Measurements from ENCODE around the gene EGFR. TPM values are rescaled to one million over a fixed set of nuclear protein-coding genes. Genes with fewer than 3 reads are reported as not detected.

EGFR gene
- 16.3 to 19.4 TPM (median 18.6 TPM) in 3 replicates for total RNA-seq

- Mint-ChIP-seq H3K36me3 (no peaks in the 10 kb centered on the region), H3K4me1 (no peaks in the 10 kb centered on the region), H3K27me3 (ENCODE audit: low read depth) (peaks cover 53% of the 10 kb centered on the region), H3K27ac (no peak within 1 kb of the TSS), H3K9me3 (peaks cover 3% of the 10 kb centered on the region), H3K4me3 (peak within 1 kb of the TSS; percentile 73)
- no peak for TF ChIP-seq CTCF (IDR thresholded peaks at IDR 0.05; ENCODE audit: unreplicated experiment)
- DNase-seq (ENCODE audit: low spot score in 2 of 2, unreplicated experiment in 2 of 2) = peak; percentile 42 to 68
These were observed at the start of gene EGFR for GRCh38 chr7:55018361-55019190. EGFR (plus strand) TSS chr7:55019017; CDS start chr7:55019278, 261 bp downstream.

- Mint-ChIP-seq H3K9me3 (peaks cover 13% of the 10 kb centered on the region), H3K27me3 (ENCODE audit: low read depth) (peaks cover 4% of the 10 kb centered on the region), H3K4me1 (peaks cover 5% of the 10 kb centered on the region), H3K4me3 (no peak overlapping the region), H3K36me3 (peaks cover 2% of the 10 kb centered on the region), H3K27ac (no peak overlapping the region)
- TF ChIP-seq CTCF (IDR thresholded peaks at IDR 0.05; ENCODE audit: unreplicated experiment) = no peak
- no peak for DNase-seq (ENCODE audit: low spot score in 2 of 2, unreplicated experiment in 2 of 2)
These were observed 49.4 kb upstream of the EGFR start for GRCh38 chr7:54969208-54969967.

GRCh38 chr7:54972733-54973294 lies 46.0 kb upstream of the EGFR start:
- H3K4me3 Mint-ChIP-seq = no peak overlapping the region
- DNase-seq (ENCODE audit: low spot score in 2 of 2, unreplicated experiment in 2 of 2) = no peak
- peaks cover 13% of the 10 kb centered on the region for H3K9me3 Mint-ChIP-seq
- H3K27ac Mint-ChIP-seq = no peak overlapping the region
- peaks cover 4% of the 10 kb centered on the region for H3K27me3 Mint-ChIP-seq (ENCODE audit: low read depth)
- no peaks in the 10 kb centered on the region for H3K4me1 Mint-ChIP-seq
- TF ChIP-seq CTCF (IDR thresholded peaks at IDR 0.05; ENCODE audit: unreplicated experiment) = no peak
- H3K36me3 Mint-ChIP-seq = peaks cover 2% of the 10 kb centered on the region

GRCh38 chr7:54978364-54979116 lies 40.3 kb upstream of the EGFR start:
- Mint-ChIP-seq H3K27me3 (ENCODE audit: low read depth) (no peaks in the 10 kb centered on the region), H3K4me1 (no peaks in the 10 kb centered on the region), H3K36me3 (no peaks in the 10 kb centered on the region), H3K9me3 (no peaks in the 10 kb centered on the region), H3K4me3 (no peak overlapping the region), H3K27ac (no peak overlapping the region)
- no peak for DNase-seq (ENCODE audit: low spot score in 2 of 2, unreplicated experiment in 2 of 2)
- TF ChIP-seq CTCF (IDR thresholded peaks at IDR 0.05; ENCODE audit: unreplicated experiment) = no peak

- no peaks in the 10 kb centered on the region for H3K36me3 Mint-ChIP-seq
- peaks cover 6% of the 10 kb centered on the region for H3K9me3 Mint-ChIP-seq
- peaks cover 9% of the 10 kb centered on the region for H3K27me3 Mint-ChIP-seq (ENCODE audit: low read depth)
- no peak for DNase-seq (ENCODE audit: low spot score in 2 of 2, unreplicated experiment in 2 of 2)
- no peak overlapping the region for H3K4me3 Mint-ChIP-seq
- H3K4me1 Mint-ChIP-seq = no peaks in the 10 kb centered on the region
- no peak for TF ChIP-seq CTCF (IDR thresholded peaks at IDR 0.05; ENCODE audit: unreplicated experiment)
- H3K27ac Mint-ChIP-seq = no peak overlapping the region
These were observed 38.3 kb upstream of the EGFR start for GRCh38 chr7:54980521-54980920.

Data from mesothelial cell of epicardium (in vitro differentiated cells).